Measurements from ENCODE around the gene HTT. TPM values are rescaled to one million over a fixed set of nuclear protein-coding genes. Genes with fewer than 3 reads are reported as not detected.
A peak's percentile ranks its signal among the peaks of the same experiment; 100 is the strongest.

Gene HTT
- total RNA-seq, 1 donor from 2014 or later = 65.2 TPM

- no peak for TF ChIP-seq CTCF (IDR thresholded peaks at IDR 0.05; ENCODE audit: insufficient read depth, low read depth, low read length)
- TF ChIP-seq EZH2 (IDR thresholded peaks at IDR 0.05; ENCODE audit: insufficient read depth, low read length) = no peak
- Histone ChIP-seq H3K27ac (ENCODE audit: low read depth, low read length) (no peak overlapping the region), H3K4me2 (ENCODE audit: low read length) (no peak overlapping the region), H3K79me2 (ENCODE audit: insufficient read depth, low read length) (no peaks in the 10 kb centered on the region), H3K27me3 (ENCODE audit: insufficient read depth, low read length) (no peaks in the 10 kb centered on the region), H2AFZ (ENCODE audit: low read depth, low read length) (no peak overlapping the region), H3K4me3 (ENCODE audit: insufficient read depth, low read depth, low read length) (no peak overlapping the region), H4K20me1 (ENCODE audit: insufficient read depth, low read length) (peaks cover 29% of the 10 kb centered on the region), H3K4me1 (ENCODE audit: insufficient read depth, low read length) (peaks cover 30% of the 10 kb centered on the region), H3K9ac (ENCODE audit: low read length) (no peak overlapping the region), H3K9me3 (ENCODE audit: insufficient read depth, low read depth, low read length) (no peaks in the 10 kb centered on the region), H3K36me3 (ENCODE audit: insufficient read depth, low read length) (peaks cover 29% of the 10 kb centered on the region)
- no peak for FAIRE-seq
- peak; percentile 39 for DNase-seq (ENCODE audit: low read depth)
- Mint-ChIP-seq H3K9me3 (ENCODE audit: unreplicated experiment) (no peaks in the 10 kb centered on the region), H3K4me1 (ENCODE audit: low read depth, unreplicated experiment) (peaks cover 30% of the 10 kb centered on the region), H3K4me3 (ENCODE audit: unreplicated experiment) (peak overlapping the region; percentile 11), H3K36me3 (ENCODE audit: low read depth, unreplicated experiment) (peaks cover 15% of the 10 kb centered on the region), H3K27ac (ENCODE audit: unreplicated experiment) (peak overlapping the region; percentile 78), H3K27me3 (ENCODE audit: low read depth, unreplicated experiment) (no peaks in the 10 kb centered on the region)
Measured at GRCh38 chr4:3115637-3116270, 41.3 kb downstream of the HTT start.

GRCh38 chr4:3116955-3117354 lies 42.5 kb downstream of the HTT start:
- H3K27ac Mint-ChIP-seq (ENCODE audit: unreplicated experiment) = no peak overlapping the region
- H3K27me3 ChIP-seq (ENCODE audit: insufficient read depth, low read length) = no peaks in the 10 kb centered on the region
- peaks cover 21% of the 10 kb centered on the region for H4K20me1 ChIP-seq (ENCODE audit: insufficient read depth, low read length)
- no peak overlapping the region for H2AFZ ChIP-seq (ENCODE audit: low read depth, low read length)
- no peak for DNase-seq (ENCODE audit: low read depth)
- no peaks in the 10 kb centered on the region for H3K9me3 ChIP-seq (ENCODE audit: insufficient read depth, low read depth, low read length)
- no peak overlapping the region for H3K4me3 Mint-ChIP-seq (ENCODE audit: unreplicated experiment)
- peaks cover 29% of the 10 kb centered on the region for H3K36me3 ChIP-seq (ENCODE audit: insufficient read depth, low read length)
- no peak overlapping the region for H3K4me3 ChIP-seq (ENCODE audit: insufficient read depth, low read depth, low read length)
- no peak overlapping the region for H3K4me2 ChIP-seq (ENCODE audit: low read length)
- peaks cover 16% of the 10 kb centered on the region for H3K36me3 Mint-ChIP-seq (ENCODE audit: low read depth, unreplicated experiment)
- no peaks in the 10 kb centered on the region for H3K9me3 Mint-ChIP-seq (ENCODE audit: unreplicated experiment)
- H3K4me1 ChIP-seq (ENCODE audit: insufficient read depth, low read length) = peaks cover 23% of the 10 kb centered on the region
- FAIRE-seq = no peak
- no peak for TF ChIP-seq EZH2 (IDR thresholded peaks at IDR 0.05; ENCODE audit: insufficient read depth, low read length)
- TF ChIP-seq CTCF (IDR thresholded peaks at IDR 0.05; ENCODE audit: insufficient read depth, low read depth, low read length) = no peak
- H3K4me1 Mint-ChIP-seq (ENCODE audit: low read depth, unreplicated experiment) = peaks cover 26% of the 10 kb centered on the region
- H3K27ac ChIP-seq (ENCODE audit: low read depth, low read length) = no peak overlapping the region
- no peak overlapping the region for H3K9ac ChIP-seq (ENCODE audit: low read length)
- no peaks in the 10 kb centered on the region for H3K27me3 Mint-ChIP-seq (ENCODE audit: low read depth, unreplicated experiment)
- no peaks in the 10 kb centered on the region for H3K79me2 ChIP-seq (ENCODE audit: insufficient read depth, low read length)

- Histone ChIP-seq H3K9ac (ENCODE audit: low read length) (no peak overlapping the region), H3K4me2 (ENCODE audit: low read length) (no peak overlapping the region), H3K4me1 (ENCODE audit: insufficient read depth, low read length) (peaks cover 15% of the 10 kb centered on the region), H4K20me1 (ENCODE audit: insufficient read depth, low read length) (peaks cover 10% of the 10 kb centered on the region), H3K79me2 (ENCODE audit: insufficient read depth, low read length) (no peaks in the 10 kb centered on the region), H3K27ac (ENCODE audit: low read depth, low read length) (no peak overlapping the region), H3K36me3 (ENCODE audit: insufficient read depth, low read length) (peaks cover 38% of the 10 kb centered on the region), H3K4me3 (ENCODE audit: insufficient read depth, low read depth, low read length) (no peak overlapping the region), H3K27me3 (ENCODE audit: insufficient read depth, low read length) (no peaks in the 10 kb centered on the region), H2AFZ (ENCODE audit: low read depth, low read length) (no peak overlapping the region), H3K9me3 (ENCODE audit: insufficient read depth, low read depth, low read length) (no peaks in the 10 kb centered on the region)
- Mint-ChIP-seq H3K27me3 (ENCODE audit: low read depth, unreplicated experiment) (no peaks in the 10 kb centered on the region), H3K36me3 (ENCODE audit: low read depth, unreplicated experiment) (peaks cover 15% of the 10 kb centered on the region), H3K27ac (ENCODE audit: unreplicated experiment) (no peak overlapping the region), H3K9me3 (ENCODE audit: unreplicated experiment) (no peaks in the 10 kb centered on the region), H3K4me3 (ENCODE audit: unreplicated experiment) (no peak overlapping the region), H3K4me1 (ENCODE audit: low read depth, unreplicated experiment) (peaks cover 29% of the 10 kb centered on the region)
- TF ChIP-seq EZH2 (IDR thresholded peaks at IDR 0.05; ENCODE audit: insufficient read depth, low read length) (no peak), CTCF (IDR thresholded peaks at IDR 0.05; ENCODE audit: insufficient read depth, low read depth, low read length) (no peak)
- FAIRE-seq = no peak
- no peak for DNase-seq (ENCODE audit: low read depth)
Measured at GRCh38 chr4:3118312-3118711, 43.8 kb downstream of the HTT start.

Measured in astrocyte (in vitro differentiated cells and primary cell).